HG03025 (cell line): ENCODE measurements around the gene SVIL.

Experiments used
- ATAC-seq: cut with Tn5 transposase; IDR thresholded peaks from one replicate; pipeline ENCODE4 v1.9.1; 2021; ENCODE audit warnings: mild to moderate bottlenecking, moderate library complexity; ENCODE audit not compliant: unreplicated experiment, low FRiP score

The SVIL gene, protein sequence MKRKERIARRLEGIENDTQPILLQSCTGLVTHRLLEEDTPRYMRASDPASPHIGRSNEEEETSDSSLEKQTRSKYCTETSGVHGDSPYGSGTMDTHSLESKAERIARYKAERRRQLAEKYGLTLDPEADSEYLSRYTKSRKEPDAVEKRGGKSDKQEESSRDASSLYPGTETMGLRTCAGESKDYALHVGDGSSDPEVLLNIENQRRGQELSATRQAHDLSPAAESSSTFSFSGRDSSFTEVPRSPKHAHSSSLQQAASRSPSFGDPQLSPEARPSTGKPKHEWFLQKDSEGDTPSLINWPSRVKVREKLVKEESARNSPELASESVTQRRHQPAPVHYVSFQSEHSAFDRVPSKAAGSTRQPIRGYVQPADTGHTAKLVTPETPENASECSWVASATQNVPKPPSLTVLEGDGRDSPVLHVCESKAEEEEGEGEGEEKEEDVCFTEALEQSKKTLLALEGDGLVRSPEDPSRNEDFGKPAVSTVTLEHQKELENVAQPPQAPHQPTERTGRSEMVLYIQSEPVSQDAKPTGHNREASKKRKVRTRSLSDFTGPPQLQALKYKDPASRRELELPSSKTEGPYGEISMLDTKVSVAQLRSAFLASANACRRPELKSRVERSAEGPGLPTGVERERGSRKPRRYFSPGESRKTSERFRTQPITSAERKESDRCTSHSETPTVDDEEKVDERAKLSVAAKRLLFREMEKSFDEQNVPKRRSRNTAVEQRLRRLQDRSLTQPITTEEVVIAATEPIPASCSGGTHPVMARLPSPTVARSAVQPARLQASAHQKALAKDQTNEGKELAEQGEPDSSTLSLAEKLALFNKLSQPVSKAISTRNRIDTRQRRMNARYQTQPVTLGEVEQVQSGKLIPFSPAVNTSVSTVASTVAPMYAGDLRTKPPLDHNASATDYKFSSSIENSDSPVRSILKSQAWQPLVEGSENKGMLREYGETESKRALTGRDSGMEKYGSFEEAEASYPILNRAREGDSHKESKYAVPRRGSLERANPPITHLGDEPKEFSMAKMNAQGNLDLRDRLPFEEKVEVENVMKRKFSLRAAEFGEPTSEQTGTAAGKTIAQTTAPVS (N-terminal part only)

DNA sequence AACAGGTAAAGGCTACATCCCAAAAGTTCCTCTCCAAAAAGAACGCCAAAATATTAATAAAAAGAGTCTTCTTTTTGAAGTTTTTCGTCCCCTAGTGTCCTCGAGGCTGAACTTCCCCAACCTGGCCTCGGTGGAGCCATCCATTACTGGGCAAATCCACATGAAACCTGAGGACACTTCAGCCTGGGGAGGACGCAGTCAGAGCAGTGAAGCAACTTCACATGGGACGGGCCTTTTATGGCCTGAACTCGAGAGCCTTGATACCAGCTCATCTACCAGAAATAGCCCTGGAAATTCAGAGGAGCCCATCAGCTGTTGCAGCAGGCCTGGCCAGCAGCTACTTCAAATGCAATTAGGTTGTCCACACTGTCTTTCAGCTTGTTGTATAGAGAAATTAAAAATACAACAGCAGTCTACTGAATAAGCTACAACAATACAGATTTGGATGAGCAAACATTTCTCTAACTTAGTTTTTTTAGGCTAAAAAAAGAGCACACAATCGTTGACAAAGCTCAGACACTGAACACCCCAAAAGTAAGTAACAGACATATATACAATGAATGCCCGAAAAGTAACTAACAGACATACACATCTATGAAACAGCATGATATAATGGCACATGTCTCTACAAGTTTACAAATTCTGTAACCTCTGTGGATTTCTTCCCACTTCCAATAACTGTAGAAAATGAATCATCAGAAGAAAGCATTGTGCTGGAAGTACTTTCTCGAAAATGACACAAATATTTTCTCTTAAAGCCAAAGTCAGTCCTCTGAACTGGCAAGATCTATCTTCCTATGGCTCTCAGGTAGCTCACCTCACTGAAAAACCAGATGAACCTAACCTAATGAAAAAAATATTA, at the start of gene SVIL:
Gene SVIL (minus strand): TSS at position 208 of the 862 bp plus-strand sequence. CDS start 79,913 bp downstream, outside the sequence.
- ATAC-seq: no peak

DNA sequence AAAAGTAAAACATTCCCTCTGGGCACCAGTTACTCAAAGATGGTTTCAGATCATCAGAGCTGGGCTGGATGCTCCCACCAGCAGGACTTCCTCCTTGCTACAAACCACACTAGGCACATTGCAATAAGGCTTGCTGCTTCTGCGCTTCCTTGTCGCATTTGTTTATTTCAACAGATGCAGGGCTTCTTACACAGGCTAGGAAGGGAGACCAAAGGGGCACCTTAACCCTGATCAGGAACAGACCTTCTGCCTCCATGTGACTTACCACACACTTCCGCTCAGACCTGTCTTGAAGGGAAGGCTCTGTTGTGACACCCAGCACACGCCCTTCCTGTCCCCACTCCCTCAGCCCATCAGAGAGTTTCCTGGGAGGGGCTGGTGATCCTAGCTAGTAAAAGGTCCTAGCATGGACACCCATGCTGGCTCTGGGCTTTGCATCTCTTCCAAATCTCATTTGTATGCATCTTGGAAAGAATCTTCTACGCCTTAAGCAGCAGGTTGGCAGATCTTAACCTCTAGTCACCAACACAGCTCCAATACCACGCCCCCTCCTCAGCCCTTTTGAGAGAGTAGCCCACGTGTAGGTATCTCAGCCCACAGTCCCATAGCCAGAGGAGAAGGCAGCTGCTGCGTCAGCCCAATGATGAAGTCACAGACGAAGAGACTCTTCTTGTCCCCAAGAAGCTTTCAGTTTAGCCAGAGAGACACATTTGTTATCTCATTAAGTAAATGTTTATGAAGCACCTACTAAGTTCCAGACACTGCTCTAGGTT, 47.1 kb upstream of the SVIL start:
- no peak for ATAC-seq

DNA sequence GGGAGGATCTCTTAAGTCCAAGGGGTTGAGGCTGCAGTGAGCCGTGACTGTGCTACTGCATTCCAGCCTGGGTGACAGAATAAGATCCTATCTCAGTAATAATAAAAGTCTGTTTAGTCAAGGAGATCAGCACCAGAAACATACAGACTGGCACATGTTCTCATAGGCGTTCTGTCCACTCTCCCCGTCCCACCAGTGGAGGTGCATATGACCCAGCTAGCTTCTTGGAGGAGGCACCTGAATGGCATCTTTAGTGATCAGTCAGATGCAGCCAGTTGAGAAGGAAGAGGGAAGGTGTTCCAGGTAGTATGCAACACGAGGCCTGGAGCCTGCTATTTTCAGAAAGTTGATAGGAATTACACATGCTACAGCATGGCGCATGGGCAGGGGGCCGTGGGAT, 45.3 kb upstream of the SVIL start:
- no peak for ATAC-seq

DNA sequence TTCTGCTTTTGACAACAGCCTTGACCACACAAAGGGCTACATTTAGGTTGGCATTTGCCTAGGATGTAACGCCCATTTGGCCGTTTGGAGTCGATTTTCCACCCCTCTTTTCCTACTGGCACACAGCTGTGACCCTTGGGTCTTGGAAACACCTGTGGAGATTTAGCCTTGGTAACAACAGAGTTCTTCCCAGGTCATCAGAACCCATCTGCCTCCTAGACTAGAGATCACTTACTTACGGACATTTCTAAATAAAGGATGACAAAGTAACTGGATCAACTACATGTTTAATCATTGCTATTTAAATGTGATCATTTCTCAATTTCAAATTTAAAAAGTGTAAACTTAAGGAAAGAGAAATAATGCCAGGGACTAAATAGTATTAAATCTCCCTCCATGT, 42.0 kb upstream of the SVIL start:
- ATAC-seq: no peak

DNA sequence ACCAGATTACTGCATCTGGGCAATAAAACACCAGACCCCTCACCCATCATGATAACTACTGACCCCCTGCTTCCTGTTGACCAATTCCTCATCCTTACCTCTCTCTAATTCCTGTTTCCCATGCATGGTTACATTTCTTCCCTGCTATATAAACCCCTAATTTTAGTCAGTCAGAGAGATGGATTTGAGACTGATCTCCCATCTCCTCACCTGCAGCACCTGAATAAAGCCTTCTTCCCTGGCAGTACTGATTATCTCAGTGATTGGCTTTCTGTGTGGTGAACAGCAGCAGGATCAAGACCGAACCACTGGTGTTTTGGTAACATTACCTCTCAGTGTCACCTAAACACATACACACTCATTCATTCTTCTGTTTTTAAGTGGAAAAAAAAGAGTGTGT, 41.2 kb upstream of the SVIL start:
- ATAC-seq: no peak

DNA sequence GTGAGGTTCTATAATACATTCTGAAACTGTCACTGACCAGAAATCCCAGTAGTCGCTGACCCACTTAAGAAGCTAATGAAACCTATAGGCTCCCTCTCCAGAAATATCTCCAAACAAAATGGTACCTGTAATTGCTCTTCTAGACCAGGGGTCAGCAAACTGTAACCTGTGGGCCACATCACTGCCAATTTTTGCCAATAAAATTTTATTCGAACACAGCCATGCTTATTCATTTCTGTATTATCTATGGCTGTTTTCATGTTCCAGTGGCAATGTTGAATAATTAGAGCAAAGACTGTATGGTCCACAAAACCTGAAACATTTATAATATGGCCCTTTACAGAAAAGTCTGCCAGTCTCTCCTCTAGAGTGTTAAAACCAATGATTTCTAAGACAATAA, 37.2 kb upstream of the SVIL start:
- no peak for ATAC-seq

DNA sequence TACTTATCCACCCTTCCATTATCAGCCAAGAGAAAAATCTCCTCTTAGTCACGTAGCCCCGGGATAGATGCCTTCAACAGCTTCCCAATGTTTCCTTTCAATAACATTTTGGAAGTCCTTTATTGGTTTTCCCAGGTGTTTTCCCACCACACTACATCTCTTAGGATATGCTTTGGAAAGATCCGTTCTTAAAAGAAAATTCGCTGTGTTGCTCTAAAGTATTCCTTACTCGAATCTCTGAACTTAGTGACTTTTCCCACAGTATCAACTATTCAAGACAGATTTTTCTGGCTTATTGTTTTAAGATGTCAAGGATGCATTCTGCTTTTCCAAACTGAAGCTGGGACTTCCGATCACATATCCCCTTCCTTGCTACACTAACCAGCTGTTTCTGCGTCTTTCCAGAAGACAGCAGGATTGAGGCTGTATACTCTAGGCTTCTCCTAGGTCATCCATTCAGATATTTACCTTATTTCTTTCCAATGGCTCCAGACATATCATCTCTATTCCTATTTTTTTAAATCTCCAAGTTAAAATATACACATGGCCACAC, 36.5 kb upstream of the SVIL start:
- no peak for ATAC-seq

DNA sequence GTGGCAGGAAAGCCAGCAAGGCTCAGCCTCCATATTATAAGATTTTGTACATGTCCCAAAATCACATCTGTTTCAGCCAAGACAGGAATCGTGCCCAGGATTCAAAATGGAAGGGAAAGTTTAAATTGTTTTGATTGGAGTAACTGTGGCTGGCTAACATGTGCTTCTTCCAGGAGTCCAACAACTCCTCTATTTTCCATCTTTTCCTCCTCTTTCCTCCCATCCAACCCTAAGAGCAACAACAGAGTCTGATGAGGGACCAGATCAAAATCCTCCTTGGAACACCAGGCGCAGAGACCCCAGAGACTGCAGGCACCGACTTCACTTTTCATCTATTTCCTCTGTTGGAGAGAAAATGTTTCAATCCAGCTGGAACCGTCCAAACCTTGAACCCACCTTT, 36.0 kb upstream of the SVIL start:
- no peak for ATAC-seq

DNA sequence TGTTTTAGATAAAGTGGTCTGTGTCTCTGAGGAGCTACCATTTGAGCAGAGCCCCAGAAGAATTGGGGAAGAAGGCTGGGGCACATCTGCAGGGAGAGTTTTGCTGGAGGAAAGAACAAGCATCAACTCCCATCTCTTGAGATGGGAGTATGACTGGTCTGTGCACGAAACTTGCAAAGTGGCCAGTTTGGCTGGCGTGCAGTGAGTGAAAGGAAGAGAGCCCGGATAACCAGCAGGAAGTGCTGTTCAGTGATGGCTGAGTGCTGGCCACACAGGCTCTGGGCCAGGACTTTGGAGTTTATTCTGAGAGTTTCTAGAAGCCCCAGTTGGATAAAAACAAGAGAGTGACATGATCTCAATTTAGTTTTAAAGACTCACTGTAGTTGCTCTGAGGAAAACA, 34.4 kb upstream of the SVIL start:
- ATAC-seq: no peak

DNA sequence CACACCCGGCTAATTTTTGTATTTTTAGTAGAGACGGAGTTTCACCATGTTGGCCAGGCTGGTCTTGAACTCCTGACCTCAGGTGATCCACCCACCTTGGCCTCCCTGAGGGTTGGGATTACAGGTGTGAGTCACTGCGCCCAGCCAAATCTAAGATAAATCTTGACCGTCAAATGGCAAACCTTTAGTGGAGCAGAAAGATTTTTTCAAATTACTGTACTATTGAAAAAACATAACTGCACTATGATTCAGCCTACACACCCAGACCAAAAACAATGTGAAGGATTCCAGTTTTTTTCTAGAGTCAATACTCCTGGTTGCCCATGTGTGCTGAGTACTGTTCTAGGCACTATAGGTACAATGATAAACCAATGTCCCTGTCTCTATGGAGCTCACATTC, 33.9 kb upstream of the SVIL start:
- no peak for ATAC-seq

DNA sequence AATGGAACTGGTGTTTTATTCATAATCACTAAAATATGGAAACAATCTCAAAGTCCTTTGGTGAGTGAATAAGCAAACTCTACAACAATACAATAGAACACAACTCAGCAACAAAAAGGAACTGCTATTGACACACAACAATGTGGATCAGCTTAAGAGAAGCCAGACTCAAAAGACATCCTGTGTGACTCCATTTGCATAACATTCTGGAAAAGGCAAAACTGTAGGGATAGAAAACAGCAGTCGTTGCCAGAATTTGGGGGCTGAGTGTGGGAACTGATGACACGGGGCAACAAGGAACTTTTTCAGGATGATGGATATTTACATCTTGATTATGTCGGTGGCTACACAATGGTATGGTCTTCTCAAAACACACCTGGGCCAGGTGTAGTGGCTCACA, 32.4 kb upstream of the SVIL start:
- no peak for ATAC-seq

DNA sequence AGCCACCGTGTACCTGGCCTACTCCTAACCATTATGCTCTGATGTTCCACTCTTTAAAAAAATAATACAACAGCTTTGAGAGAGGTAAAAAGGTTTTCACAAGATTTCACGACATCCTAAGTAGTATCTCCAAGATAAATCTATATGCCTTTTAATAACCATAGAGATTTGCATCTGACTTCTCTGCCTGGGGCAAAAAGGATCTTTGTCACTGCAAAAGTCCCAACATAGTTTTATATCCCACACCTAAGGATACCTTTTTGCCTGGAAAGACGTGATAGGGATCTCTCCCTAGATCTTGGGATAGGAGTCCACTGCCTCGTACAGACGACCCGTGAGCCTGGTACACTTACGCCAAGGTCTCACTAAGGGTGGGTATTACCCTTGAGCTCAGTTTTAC, 31.4 kb upstream of the SVIL start:
- ATAC-seq: no peak

DNA sequence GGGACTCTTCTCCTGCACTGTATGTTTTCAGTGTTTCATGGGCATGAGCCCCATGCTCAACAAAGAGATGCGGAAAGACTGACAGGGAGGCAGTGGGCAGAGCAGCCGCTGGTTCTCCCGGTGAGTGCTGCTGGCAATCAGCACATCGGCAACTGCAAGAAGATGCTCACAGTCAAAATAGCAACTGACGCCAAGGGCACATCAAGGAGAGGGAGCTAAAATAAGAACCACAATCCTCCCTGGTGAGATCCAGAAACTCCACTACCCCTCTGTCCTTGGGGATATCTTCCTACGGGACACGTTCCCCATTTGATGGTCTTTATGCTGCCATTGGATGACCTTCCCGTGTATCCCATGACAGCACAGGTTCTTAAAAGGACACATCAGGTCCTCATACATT, 28.9 kb upstream of the SVIL start:
- ATAC-seq: no peak

DNA sequence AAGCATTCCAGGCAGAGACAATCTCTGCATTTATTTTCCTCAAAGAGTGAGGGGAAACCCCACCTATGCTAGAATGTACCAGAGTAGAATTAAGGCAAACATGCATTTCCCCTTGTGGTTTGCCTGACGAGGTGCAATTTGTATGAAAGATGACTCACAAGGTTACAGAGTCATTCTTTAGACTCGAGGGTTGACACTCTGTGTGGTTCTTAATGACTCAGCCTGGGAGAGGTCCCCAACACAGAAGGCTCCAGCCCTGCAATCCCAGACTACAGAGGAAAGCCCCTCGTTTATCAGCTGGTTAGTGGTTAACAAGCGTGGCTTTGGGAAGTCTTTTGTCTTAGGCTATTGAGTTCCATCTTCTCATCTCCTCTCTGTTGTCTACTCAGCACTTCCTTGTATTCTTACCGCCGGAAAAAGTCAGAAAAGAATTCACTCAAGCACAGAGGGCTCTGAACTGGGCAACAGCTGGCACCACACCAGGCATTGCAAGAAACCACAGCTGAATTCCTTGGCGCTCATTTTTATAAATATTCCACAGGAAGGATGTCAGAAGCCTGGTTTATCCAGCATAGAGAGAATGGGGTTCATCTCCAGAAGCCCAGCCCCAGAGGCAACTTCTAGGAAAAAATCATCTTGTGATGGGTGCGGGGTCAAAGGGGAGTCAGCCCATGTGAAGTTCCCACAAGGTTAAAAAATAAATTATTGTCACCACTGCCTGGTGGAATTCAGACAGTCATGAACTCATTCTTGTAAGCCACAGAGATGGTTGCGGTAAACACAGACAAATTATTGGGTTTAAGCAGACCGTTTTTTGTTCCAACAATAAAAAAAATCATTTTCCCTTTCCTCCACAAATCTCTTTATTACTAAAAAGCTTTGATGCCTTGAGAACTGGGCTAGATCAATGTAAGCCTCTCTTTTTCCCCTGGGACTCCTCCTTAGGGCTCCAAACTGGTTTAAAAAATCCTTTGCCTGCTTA, 24.5 kb upstream of the SVIL start:
- peak; percentile 74 for ATAC-seq

DNA sequence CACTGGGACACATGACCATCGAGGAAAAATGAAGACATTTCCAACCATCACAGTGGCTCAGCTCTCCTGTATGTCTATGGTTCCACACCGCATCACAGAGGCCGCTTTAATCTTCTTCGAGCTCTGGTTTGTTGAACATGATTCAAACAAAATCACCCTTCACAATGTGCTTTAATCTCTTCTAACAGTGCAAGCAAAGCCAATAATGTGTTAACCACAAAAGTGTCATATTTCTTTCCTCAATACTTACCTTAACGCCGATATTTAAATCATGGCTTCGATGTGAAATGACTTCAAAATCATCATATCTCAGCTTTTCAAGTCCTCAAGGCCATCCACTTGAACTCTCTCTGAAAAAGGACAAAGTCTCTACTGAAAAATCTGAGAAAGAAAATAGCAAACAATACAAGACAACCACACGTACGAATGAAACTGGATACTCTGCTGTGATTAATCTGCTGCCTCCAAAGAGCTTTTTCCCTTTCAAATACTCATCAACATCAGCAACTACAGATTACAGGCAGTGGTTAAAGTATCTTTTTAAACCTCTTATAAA, 23.0 kb upstream of the SVIL start:
- ATAC-seq: no peak

DNA sequence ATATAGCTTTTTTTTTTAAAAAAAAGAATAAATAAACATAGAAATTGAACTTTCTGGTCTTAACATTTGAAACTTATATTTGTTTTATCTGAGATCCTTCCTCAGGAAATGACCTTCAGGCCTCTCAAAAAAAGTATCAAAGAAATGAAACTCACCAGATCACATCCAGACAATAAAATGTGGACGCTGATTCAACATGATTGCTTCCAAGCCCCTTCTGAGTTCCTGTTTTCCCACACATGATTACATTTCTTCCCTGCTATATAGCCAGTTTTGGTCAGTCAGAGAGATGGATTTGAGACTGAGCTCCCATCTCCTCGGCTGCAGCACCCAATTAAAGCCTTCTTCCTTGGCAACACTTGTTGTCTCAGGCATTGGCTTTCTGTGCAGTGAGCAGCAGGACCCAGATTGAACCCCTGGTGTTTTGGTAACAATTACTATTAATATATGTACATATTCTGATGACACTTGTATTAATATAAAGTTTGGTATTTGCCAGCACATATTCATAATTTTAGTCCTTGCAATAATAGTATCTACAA, 21.8 kb upstream of the SVIL start:
- ATAC-seq: no peak

DNA sequence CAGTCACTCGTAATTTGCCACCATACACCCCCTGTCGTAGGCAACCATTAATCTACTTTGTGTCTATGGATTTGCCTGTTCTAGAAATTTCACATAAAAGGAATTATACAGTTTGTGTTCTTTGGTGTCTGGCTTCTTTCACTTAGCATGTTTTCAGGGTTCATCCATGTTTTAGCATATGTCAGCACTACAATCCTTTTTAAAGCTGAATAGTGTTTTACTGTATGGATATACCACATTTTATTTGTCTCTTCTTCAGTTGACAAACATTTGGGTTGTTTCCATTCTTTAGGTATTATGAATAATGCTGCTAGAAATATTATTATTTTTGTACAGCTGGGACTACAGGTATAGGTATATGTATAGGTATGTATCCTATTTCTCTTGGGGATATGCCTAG, 17.4 kb upstream of the SVIL start:
- no peak for ATAC-seq

DNA sequence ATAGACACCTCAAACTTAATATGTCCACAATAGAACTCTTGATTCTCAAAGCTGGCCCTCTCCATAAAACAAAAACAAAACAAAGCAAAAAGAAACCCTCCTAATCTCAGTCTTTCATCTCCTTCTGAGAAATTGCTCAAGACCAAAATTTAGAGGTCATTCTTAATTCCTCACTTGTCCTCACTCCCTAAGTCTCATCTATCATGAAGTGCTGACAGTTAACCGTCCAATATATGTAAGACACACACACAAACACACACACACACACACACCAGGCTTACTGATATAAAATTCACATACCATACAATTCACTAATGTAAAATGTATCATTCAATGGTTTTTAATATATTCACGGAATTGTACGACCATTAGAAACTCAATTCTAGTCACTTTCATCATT, 17.0 kb upstream of the SVIL start:
- no peak for ATAC-seq
